PFSK-1 (cell line): ENCODE data around the gene TNNT3.

Experiments
- POLR2AphosphoS5 ChIP-seq: IDR thresholded peaks from 2 replicates; pipeline ENCODE4 v1.6.1; 2012; ENCODE audit warnings: low read depth, mild to moderate bottlenecking, control low read depth, low read length, moderate library complexity
- SIN3A ChIP-seq: IDR thresholded peaks from 2 replicates; pipeline ENCODE4 v1.6.1; 2012; ENCODE audit warnings: mild to moderate bottlenecking, low read length, moderate library complexity, borderline replicate concordance; ENCODE audit not compliant: insufficient read depth
- TF ChIP-seq, protein P1 (sequence below), 2 experiments: IDR thresholded peaks; 2 replicates each; pipeline versions ENCODE4 v1.6.1 to v1.8.0; 2011 to 2012; ENCODE audit warnings: low read depth in 2 of 2, low read length in 2 of 2, control low read depth in 1 of 2, inconsistent platforms in 1 of 2, mild to moderate bottlenecking in 1 of 2, moderate library complexity in 1 of 2; ENCODE audit not compliant: insufficient read depth in 1 of 2

DNA sequence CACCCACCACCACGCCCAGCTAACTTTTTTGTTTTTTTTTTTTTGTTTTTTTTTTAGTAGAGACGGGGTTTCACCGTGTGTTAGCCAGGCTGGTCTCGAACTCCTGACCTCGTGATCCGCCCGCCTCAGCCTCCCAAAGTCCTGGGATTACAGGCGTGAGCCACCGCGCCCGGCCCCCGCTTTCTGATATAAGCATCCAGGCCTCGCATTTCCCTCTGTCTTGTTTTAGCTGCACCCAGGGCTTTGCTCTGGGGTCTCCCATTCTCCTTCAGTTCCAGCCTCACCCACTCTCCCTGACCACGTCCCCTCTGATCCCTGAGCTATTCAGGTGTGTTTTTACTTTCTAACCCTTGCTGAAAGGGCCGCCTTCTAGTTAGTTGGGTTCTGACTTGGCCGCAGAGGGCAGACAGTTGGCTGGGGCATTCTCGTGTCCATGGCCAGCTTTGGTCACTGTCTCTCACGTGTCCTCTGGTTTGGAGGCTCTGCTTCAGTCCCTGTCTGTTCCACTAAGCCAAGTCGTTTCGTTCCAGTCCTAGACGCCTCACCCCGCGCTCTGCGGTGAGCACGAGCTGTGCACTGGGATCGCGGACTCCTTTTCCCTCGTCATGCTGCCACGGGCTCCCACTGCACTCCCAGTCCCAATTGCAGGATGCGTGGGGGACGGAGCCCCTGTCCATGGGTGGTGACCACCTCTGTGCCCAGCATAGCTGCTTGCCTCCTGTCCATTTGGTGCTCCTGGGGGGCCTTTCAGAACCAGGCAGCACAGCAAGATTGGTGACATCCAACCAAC lies 6.0 kb upstream of the TNNT3 start:
- TF ChIP-seq POLR2AphosphoS5 (no peak), SIN3A (no peak)
- TF ChIP-seq, protein P1, sequence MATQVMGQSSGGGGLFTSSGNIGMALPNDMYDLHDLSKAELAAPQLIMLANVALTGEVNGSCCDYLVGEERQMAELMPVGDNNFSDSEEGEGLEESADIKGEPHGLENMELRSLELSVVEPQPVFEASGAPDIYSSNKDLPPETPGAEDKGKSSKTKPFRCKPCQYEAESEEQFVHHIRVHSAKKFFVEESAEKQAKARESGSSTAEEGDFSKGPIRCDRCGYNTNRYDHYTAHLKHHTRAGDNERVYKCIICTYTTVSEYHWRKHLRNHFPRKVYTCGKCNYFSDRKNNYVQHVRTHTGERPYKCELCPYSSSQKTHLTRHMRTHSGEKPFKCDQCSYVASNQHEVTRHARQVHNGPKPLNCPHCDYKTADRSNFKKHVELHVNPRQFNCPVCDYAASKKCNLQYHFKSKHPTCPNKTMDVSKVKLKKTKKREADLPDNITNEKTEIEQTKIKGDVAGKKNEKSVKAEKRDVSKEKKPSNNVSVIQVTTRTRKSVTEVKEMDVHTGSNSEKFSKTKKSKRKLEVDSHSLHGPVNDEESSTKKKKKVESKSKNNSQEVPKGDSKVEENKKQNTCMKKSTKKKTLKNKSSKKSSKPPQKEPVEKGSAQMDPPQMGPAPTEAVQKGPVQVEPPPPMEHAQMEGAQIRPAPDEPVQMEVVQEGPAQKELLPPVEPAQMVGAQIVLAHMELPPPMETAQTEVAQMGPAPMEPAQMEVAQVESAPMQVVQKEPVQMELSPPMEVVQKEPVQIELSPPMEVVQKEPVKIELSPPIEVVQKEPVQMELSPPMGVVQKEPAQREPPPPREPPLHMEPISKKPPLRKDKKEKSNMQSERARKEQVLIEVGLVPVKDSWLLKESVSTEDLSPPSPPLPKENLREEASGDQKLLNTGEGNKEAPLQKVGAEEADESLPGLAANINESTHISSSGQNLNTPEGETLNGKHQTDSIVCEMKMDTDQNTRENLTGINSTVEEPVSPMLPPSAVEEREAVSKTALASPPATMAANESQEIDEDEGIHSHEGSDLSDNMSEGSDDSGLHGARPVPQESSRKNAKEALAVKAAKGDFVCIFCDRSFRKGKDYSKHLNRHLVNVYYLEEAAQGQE (IDR thresholded peaks at IDR 0.05; ENCODE audit: insufficient read depth in 1 of 2, low read depth in 2 of 2, low read length in 2 of 2), result no peak
